HuH-7 (cell line): ENCODE results near the gene HGFAC.

ENCODE experiments used
- DNase-seq: peaks from one replicate; pipeline ENCODE4 v3.0.0; 2011; ENCODE audit warnings: low spot score

HGFAC gene

DNA sequence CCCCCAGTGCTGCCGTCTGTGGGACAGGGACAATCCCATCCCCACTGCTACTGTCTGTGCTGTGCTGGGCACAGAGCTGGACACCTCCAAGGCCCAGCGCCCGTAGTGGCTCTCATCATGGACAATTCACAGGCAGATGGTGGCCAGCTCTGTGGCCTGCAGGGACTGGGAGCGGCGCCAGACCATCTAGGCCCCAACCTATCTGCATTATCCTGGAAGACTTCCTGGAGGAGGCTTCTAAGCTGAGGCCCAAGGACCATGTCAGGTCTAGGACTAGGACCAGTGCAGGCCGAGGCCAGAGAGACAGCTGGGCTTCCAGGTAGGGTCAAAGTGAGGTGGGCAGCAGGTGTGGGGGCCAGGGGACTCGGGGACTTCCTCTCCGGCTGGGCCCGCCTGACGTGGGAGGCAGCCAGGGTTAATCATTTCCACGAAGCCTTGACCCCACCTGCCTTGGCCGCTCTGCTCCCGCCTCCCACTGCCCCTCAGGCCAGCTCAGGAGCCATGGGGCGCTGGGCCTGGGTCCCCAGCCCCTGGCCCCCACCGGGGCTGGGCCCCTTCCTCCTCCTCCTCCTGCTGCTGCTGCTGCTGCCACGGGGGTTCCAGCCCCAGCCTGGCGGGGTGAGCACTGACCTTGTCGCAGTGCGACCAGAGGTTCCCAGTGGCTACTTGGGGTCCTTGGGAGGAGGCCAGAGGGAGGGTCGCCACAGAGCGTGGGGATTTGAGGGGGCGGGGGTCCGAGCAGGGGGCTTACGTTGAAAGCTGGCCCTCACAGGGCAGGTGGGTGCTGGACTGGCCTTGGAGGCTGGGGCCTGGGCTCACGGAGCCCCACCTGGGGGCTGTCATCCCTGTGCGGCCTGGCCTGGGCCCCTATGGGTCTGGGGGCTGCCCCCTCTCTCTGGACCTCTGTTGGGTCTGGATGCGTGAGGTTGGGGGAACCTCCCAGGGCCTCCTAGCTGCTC is at the start of gene HGFAC:
HGFAC (plus strand) TSS at position 468 of the 959 bp plus-strand sequence; CDS start at position 502, 34 bp downstream.
- no peak for DNase-seq

- no peak for DNase-seq
Observed at GRCh38 chr4:3392321-3392720, 49.4 kb upstream of the HGFAC start.

DNA sequence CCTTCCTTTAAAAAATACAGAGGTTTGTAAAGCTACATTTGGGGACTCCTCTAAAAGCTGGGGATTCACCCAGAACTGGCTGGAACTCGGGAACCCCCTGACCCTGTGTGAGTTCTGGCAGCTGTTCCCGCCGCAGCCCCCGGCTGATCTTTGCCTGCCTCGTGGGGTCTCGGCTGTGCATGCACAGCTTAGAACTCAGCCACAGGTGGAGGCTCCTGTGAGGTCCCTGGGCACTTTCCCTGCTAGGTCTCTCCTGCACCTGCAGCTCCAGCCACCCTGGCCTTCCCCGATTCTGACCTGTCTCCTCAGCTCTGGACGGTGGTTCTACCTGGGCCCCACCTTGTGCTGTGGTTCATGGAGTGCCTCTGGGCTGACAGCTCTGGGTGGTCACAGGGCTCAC is 48.6 kb upstream of the HGFAC start:
- no peak for DNase-seq

DNA sequence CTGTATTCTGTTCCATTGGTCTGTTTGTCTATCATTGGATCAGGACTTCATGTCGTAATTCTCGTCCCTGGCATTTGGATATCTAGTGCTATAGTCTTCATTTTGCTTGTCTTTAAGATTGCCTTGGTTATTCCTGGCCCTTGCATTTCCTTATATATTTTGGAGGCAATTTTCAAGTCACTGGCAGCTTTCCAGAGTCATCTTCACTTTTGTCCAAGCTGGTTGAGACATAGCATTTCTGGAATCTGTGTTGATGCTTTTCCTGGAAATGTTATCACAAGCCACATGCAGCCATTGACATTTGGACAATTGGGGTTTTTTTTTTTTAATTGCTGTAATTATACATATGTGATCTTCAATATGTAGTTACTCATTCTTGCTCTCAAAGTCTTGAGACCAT is 45.2 kb upstream of the HGFAC start:
- no peak for DNase-seq

- DNase-seq, result no peak
Observed at GRCh38 chr4:3397128-3397527, 44.6 kb upstream of the HGFAC start.

- no peak for DNase-seq
Observed at GRCh38 chr4:3399277-3400194, 42.2 kb upstream of the HGFAC start.

GRCh38 chr4:3401436-3402171 is 40.2 kb upstream of the HGFAC start:
- DNase-seq, result no peak

- no peak for DNase-seq
Observed at GRCh38 chr4:3402491-3403347, 39.0 kb upstream of the HGFAC start.

- DNase-seq, result no peak
Observed at GRCh38 chr4:3403348-3403906, 38.3 kb upstream of the HGFAC start.

- no peak for DNase-seq
Observed at GRCh38 chr4:3404546-3404945, 37.2 kb upstream of the HGFAC start.

GRCh38 chr4:3405176-3405575 is 36.6 kb upstream of the HGFAC start:
- DNase-seq, result no peak

DNA sequence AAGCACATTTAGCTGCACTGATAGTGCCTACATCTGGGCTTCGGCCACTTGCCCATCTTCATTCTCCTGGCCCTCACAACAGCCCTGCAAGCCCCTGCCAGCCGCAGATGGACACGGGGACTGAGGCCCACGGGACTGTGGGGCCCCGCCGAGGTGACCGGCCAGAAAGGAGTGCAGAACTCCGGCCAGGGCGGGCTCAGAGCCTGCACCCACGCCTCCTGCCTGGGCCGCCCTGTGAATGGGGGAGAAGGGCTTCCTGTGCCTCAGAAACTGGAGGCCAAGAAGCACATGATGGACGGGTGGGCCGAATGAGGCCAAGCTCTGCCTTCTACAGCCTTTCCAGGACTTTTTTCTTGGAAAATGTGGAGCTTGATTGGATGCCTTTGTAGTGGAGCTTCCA is 35.7 kb upstream of the HGFAC start:
- DNase-seq, result no peak

DNA sequence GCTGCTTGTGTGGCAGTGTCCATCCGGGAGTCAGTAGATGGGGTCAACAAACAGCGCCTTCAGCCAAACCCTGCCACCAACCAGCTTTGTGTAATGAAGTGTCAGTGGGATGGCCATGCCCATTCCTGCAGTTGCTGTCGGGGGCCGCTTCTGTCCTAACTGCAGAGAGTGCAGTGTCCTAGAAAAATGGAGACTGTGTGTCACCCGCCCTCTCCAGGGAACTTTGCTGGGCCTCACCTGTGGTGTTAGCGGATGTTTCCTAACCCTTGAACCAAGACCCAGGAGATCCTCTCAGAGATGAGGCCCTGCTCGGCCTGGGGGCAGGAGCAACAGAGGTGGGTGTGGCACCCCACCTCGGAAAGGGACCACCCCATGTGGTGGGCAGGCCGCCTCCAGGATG is 35.3 kb upstream of the HGFAC start:
- DNase-seq, result no peak

DNA sequence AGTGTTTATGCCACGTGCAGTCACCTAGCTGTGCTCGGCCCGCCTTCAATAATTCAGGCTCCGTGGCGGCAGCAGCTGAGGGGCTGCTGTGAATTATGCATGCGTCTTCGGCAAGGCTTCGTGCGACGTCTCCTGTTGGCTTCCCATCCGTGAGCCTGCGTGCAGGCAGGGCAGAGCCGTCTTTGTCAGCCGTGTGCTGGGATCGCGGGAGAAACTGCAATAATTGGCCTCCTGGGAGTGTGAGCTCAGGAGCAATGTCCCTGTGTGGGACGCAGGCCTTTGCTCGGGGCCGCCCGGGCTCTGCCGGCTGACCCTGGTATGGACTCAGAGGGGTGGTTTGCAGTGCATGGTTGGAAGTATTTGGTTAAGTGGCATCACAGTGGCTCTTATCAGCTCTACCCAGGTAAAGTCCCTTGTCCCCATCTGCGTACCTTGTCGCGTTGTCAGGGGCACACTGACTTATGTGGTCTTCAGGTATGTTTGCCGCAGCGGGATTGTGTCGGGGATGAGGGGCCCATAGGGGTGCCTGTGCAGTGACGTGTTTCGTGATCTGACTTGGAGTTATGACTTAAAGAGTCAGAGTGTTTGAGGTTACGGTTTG is 34.5 kb upstream of the HGFAC start:
- DNase-seq, result no peak

DNA sequence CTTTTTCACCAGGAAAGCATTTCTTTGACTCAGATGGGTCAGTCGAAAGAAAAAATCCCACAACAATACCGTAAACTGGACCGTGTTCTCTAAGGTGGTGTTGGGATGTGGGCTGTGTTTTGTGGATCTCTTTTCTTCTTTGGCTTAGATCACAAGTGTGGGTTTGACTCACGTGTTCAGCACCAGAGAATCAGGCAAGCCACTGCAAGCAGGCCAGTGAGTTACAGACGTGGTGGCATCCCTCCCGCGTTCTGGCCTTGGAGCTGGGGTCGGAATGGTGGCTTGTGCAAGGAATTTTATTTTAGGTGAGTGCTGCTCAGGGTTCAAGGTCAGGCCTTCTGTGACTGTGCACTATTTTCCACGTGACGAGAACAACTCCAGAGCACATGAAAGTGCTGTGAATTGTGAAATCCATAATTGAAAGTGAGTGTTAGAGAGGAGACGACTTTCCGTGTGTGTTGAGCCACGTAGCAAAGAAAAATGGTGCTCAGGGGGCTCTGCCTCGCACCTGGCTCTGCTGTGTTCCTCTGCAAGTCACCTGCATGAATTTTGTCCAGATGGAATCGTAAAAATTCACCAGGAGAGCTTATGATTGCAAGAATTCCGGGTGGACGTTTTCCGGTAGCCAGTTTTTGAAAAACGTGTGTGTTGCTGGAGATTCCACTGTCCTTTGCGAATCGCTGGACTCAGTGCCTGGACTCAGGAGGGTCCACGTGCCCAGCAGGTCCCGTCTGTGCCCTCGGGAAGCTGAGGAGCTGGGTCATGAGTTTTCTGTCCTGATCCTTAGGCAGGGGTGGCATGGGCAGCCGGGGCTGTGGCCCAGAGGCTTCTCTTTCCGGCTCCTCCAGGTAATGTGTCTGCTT is 33.6 kb upstream of the HGFAC start:
- DNase-seq, result peak; percentile 41

DNA sequence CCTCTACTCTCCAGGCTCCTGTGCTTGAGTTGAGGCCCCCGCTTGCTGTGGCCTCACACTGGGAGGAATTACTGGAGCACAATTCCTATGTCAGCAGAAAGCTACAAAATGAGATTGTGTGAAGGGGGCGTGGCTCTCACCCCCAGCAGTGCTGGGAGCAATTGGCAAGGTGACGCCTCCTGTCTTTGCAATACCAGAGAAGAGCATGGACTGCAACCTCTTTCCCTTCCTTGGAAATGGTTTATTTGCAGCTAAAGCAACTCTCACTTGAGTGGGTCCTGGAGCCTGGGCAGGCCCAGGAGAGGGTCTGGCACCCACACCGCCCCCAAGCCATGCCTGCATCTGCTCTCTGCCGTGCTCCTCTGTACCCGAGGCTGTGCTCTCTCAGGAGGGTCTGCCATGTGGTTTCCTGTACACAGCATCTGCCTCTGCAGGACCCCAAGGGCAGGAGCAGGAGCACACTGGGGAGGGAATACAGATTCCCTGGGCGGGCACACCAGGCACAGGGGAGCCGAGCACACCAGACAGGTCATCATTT is 32.9 kb upstream of the HGFAC start:
- peak; percentile 55 for DNase-seq

DNA sequence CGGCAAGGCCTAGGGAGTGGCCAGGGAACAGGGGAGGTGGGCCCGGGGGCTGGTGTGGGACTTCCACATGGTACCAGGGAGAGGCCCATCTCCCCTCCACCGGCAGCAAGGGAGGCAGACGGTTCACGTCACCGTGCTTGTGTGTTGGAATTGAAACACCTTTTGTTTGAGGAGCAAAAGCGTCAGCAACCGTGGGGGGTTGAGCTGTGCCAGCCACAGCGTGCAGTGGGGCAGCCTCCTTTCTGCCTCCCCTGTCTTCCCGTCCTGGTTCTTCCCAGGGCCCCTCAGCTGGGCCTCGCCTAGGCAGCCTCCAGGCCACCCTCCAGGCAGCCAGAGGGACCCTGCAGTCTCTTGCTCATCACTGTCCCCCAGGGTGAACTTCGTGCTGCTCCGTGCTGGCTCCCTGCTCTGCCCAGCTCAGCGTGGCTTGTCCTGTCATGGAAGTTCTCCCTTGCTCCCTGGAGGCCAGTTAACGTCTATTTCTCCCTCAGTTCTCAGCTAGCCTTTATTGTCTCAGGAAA is 32.1 kb upstream of the HGFAC start:
- DNase-seq, result no peak

DNA sequence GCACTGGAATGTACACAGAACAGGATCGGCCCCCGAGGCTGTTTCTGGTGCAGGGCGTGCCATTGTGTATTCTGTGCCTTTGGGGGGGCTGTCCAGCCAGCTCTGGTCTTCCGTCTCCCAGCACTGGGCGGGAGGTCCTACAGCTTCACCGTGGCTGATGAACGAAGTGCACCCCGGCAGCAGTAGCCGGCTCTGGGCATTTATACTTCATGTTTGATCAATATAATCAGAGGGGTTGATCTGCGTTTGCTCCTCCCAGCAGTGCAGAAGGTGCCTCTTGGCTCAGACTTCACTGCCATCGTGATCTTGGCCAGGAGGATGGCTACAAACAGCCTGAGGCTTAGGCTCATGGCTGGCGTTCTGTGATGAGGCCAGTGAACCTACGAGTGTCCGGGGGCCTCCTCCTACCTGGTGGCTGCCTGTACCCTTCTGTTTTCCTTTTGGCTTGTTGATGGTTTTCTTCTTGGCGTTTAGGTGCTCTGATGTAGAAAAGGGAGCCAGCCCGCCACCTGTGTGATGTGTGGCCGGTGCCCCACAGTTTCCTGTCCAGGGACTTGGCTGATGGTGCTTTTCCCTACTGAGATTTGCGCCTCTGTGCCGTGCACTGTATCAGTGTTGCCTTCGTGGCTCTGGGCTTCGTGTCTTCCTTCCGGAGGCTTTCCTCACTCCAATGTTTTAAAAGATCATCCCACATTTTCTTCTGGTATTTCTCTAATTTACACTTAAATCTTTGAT is 31.2 kb upstream of the HGFAC start:
- no peak for DNase-seq
